Cerebellar nuclear complex (tissue), 1 donor: ENCODE measurements around the gene SNAP29.
"Not testable (repeated sequence)": the region's sequence is repeated elsewhere in the genome, so short reads cannot be mapped to it uniquely, and the experiment has no call there.

ENCODE experiments used
- DNase-seq, 2 experiments: peaks; one replicate each; lab custom pipeline; 2025; lab: John Stamatoyannopoulos, UW

The SNAP29 gene

GRCh38 chr22:20834725-20835124 lies 24.1 kb upstream of the SNAP29 start:
- DNase-seq = no peak

GRCh38 chr22:20836987-20837823 lies 21.6 kb upstream of the SNAP29 start:
- DNase-seq = no peak

- not testable (repeated sequence) for DNase-seq
These were observed 19.5 kb upstream of the SNAP29 start for GRCh38 chr22:20839354-20839753.

- DNase-seq = no peak
These were observed 18.8 kb upstream of the SNAP29 start for GRCh38 chr22:20839837-20840645.

- DNase-seq = no peak
These were observed 18.0 kb upstream of the SNAP29 start for GRCh38 chr22:20840646-20841371.

GRCh38 chr22:20843501-20843900 lies 15.3 kb upstream of the SNAP29 start:
- no peak for DNase-seq

GRCh38 chr22:20844055-20845037 lies 14.5 kb upstream of the SNAP29 start:
- DNase-seq = no peak

GRCh38 chr22:20847318-20847822 lies 11.4 kb upstream of the SNAP29 start:
- DNase-seq = no peak

- DNase-seq = no peak
These were observed 6.7 kb upstream of the SNAP29 start for GRCh38 chr22:20852076-20852475.

GRCh38 chr22:20852503-20852902 lies 6.3 kb upstream of the SNAP29 start:
- no peak for DNase-seq

GRCh38 chr22:20853236-20853660 lies 5.6 kb upstream of the SNAP29 start:
- DNase-seq = no peak

GRCh38 chr22:20857247-20857643 lies 1.6 kb upstream of the SNAP29 start:
- DNase-seq = no peak

- DNase-seq = peak; percentile 35 to 42
These were observed 781 bp upstream of the SNAP29 start for GRCh38 chr22:20857838-20858614.

GRCh38 chr22:20859615-20860014 lies 808 bp downstream of the SNAP29 start:
- no peak for DNase-seq

GRCh38 chr22:20862540-20862939 lies 3.7 kb downstream of the SNAP29 start:
- DNase-seq = no peak

GRCh38 chr22:20863366-20863765 lies 4.6 kb downstream of the SNAP29 start:
- DNase-seq = no peak

GRCh38 chr22:20864186-20864908 lies 5.5 kb downstream of the SNAP29 start:
- no peak for DNase-seq

- no peak for DNase-seq
These were observed 6.5 kb downstream of the SNAP29 start for GRCh38 chr22:20865331-20865730.

- no peak for DNase-seq
These were observed 7.2 kb downstream of the SNAP29 start for GRCh38 chr22:20865875-20866445.
